GM12878 (cell line): ENCODE results near the gene RAB3GAP1. TPM values are rescaled to one million over a fixed set of nuclear protein-coding genes. Genes with fewer than 3 reads are reported as not detected.

Experiments
- ATAC-seq: fragments of 200-7000 bp; cut with Tn5 transposase; 3 replicates; pipeline ENCODE4 v1.9.1; 2020; ENCODE audit warnings: mild to moderate bottlenecking, moderate library complexity
- BruUV-seq: library from RNA; stranded (reverse); fragments of 400-500 nt; replicated peaks from 2 replicates; lab custom pipeline; 2021; lab: Mats Ljungman, UMichigan
- CTCF ChIA-PET: fragments of 300-600 bp; sonication (Branson Sonifier 250); formaldehyde crosslinking; extraction: SDS; loops from one replicate; lab custom pipeline; 2021; ENCODE audit warnings: inconsistent platforms; lab: Yijun Ruan, JAX
- POLR2A ChIA-PET: fragments of 350-600 bp; formaldehyde crosslinking; extraction: SDS; loops from one replicate; lab custom pipeline; 2021; ENCODE audit warnings: inconsistent platforms; lab: Charles Lee
- RAD21 ChIA-PET: fragments of 300-600 bp; sonication (Branson Sonifier 250); formaldehyde crosslinking; loops from one replicate; lab custom pipeline; 2023; ENCODE audit warnings: antibody characterized with exemption; ENCODE audit not compliant: unreplicated experiment; lab: Charles Lee
- SMC1A ChIA-PET: fragments of 300-600 bp; sonication (Branson Sonifier 250); formaldehyde crosslinking; loops from one replicate; lab custom pipeline; 2023; ENCODE audit not compliant: unreplicated experiment, uncharacterized antibody; lab: Charles Lee
- DNase-seq: peaks from one replicate; pipeline ENCODE4 v3.0.0-alpha.2; 2011; ENCODE audit warnings: low read depth, low spot score
- FAIRE-seq: peaks from 3 replicates; lab custom pipeline; 2011; peaks lifted over from hg19 to GRCh38; lab: Jason Lieb, UNC
- H2AFZ ChIP-seq: 2 replicates; pipeline ENCODE4 v1.6.0; 2011; ENCODE audit warnings: low read depth, low read length, control low read depth; ENCODE audit not compliant: control insufficient read depth
- H3K27ac ChIP-seq: 2 replicates; pipeline ENCODE4 v1.5.1; 2011; ENCODE audit warnings: control low read depth; ENCODE audit not compliant: control insufficient read depth, insufficient read depth
- H3K27me3 ChIP-seq, 2 experiments: replicated peaks in 1 of 2; 2 replicates each; pipeline versions ENCODE4 v1.6.0 to v1.6.1; 2011; ENCODE audit warnings: low read length in 1 of 2; ENCODE audit not compliant: control insufficient read depth in 2 of 2, insufficient read depth in 2 of 2
- H3K36me3 ChIP-seq, 2 experiments: 2 replicates each; pipeline ENCODE4 v1.5.1; 2011; ENCODE audit warnings: low read length in 1 of 2; ENCODE audit not compliant: control insufficient read depth in 2 of 2, insufficient read depth in 2 of 2
- H3K4me1 ChIP-seq: 2 replicates; pipeline ENCODE4 v1.6.1; 2011; ENCODE audit warnings: mild to moderate bottlenecking, low read length, moderate library complexity, mixed read lengths; ENCODE audit not compliant: control insufficient read depth, insufficient read depth
- H3K4me2 ChIP-seq: 2 replicates; pipeline ENCODE4 v1.6.0; 2011; ENCODE audit warnings: control low read depth; ENCODE audit not compliant: control insufficient read depth, insufficient read depth
- H3K4me3 ChIP-seq: fragments of 200-600 bp; sonication (generic); 2 replicates; pipeline ENCODE4 v1.5.1; 2016
- H3K79me2 ChIP-seq: 2 replicates; pipeline ENCODE4 v1.6.0; 2011; ENCODE audit warnings: low read length; ENCODE audit not compliant: control insufficient read depth, insufficient read depth
- H3K9ac ChIP-seq: 2 replicates; pipeline ENCODE4 v1.8.0; 2011; ENCODE audit warnings: low read length, control low read depth, mixed read lengths; ENCODE audit not compliant: control insufficient read depth, insufficient read depth
- H3K9me3 ChIP-seq: replicated peaks from 3 replicates; pipeline ENCODE4 v1.5.1; 2011; ENCODE audit warnings: mild to moderate bottlenecking, low read length; ENCODE audit not compliant: control insufficient read depth, insufficient read depth
- H4K20me1 ChIP-seq: 2 replicates; pipeline ENCODE4 v1.6.0; 2011; ENCODE audit not compliant: control insufficient read depth, insufficient read depth
- BHLHE40 ChIP-seq, 2 experiments: fragments of 450-650 bp in 1 of 2; IDR thresholded peaks; 2 replicates each; pipeline ENCODE4 v1.6.1; 2011 to 2017; ENCODE audit warnings: low read depth in 2 of 2, borderline replicate concordance in 1 of 2, improper control_type of control experiment in 1 of 2, low read length in 1 of 2, mild to moderate bottlenecking in 1 of 2
- CHD4 ChIP-seq: fragments of 200-600 bp; sonication (generic); IDR thresholded peaks from 2 replicates; pipeline ENCODE4 v1.6.1; 2016; ENCODE audit warnings: mild to moderate bottlenecking
- ETV6 ChIP-seq, 2 experiments: fragments of 450-650 bp in 1 of 2; IDR thresholded peaks in 1 of 2; conservative IDR thresholded peaks in 1 of 2; 2 replicates each; pipeline ENCODE4 v1.6.1; 2014; ENCODE audit warnings: antibody characterized with exemption in 1 of 2, borderline replicate concordance in 1 of 2, low read depth in 1 of 2, mild to moderate bottlenecking in 1 of 2, moderate library complexity in 1 of 2
- MXI1 ChIP-seq: fragments of 150-350 bp; IDR thresholded peaks from 2 replicates; pipeline ENCODE4 v1.6.1; 2011; ENCODE audit warnings: low read depth, mild to moderate bottlenecking, inconsistent platforms, low read length, improper control_type of control experiment
- RAD21 ChIP-seq: IDR thresholded peaks from 2 replicates; pipeline ENCODE4 v1.6.1; 2011; ENCODE audit warnings: mild to moderate bottlenecking, low read depth, low read length, moderate library complexity; ENCODE audit not compliant: insufficient read depth
- ZNF217 ChIP-seq: fragments of 450-650 bp; IDR thresholded peaks from 2 replicates; pipeline ENCODE4 v1.6.1; 2017; ENCODE audit warnings: antibody characterized with exemption, mild to moderate bottlenecking
- WGBS: methylation state at CpG from one replicate; pipeline ENCODE4 v1.1.6; 2016; ENCODE audit warnings: low lambda C conversion rate; ENCODE audit not compliant: insufficient replicate concordance, insufficient coverage; ENCODE audit errors: missing lambda C conversion rate; 5-methylcytosine and 5-hydroxymethylcytosine counted together
- in situ Hi-C: fragments of 300-500 bp; cut with MboI; formaldehyde crosslinking; loops from 9 replicates; pipeline ENCODE4 v1.14.3; 2018; ENCODE audit warnings: mixed read lengths
- intact Hi-C: fragments of 100-400 bp; cut with micrococcal nuclease; formaldehyde crosslinking; loops from one replicate; pipeline ENCODE4 v1.14.2; 2022; ENCODE audit not compliant: unreplicated experiment
- polyA plus RNA-seq, 11 experiments: library from polyadenylated mRNA; depleted of rRNA in 4 of 11; unstranded in 6 of 11; stranded (reverse) in 5 of 11; fragments of >200 nt; fragmentation: Nextera tagmentation in 4 of 11; fragmentation: Illumina TruSeq in 1 of 11; extraction: Ambion mirVana in 4 of 11; extraction: Trizol in 1 of 11; gene quantifications; 1 replicate in 1 of 11; 2 replicates in 10 of 11; pipeline versions ENCODE4 v1.2.1 to v1.2.3, GENCODE V29; 2011 to 2016; ENCODE audit warnings: inconsistent platforms in 2 of 11, missing spikeins in 2 of 11, low read depth in 1 of 11
- total RNA-seq, 4 experiments: library from RNA; depleted of rRNA in 3 of 4; stranded (reverse); fragments of >200 nt in 3 of 4; fragmentation: Illumina TruSeq in 1 of 4; extraction: Trizol in 1 of 4; gene quantifications; 2 replicates each; pipeline versions ENCODE4 v1.2.1 to v1.2.3, GENCODE V29; 2013 to 2021
- TF ChIP-seq, protein P1 (sequence below): IDR thresholded peaks from 2 replicates; pipeline ENCODE4 v1.6.1; 2012; ENCODE audit warnings: low read length, inconsistent platforms
- TF ChIP-seq, protein P2 (sequence below): IDR thresholded peaks from 2 replicates; pipeline ENCODE4 v1.6.1; 2011; ENCODE audit warnings: low read depth, low read length, improper control_type of control experiment, borderline replicate concordance
- TF ChIP-seq, protein P3 (sequence below): fragments of 450-650 bp; IDR thresholded peaks from 2 replicates; pipeline ENCODE4 v1.6.1; 2017; ENCODE audit warnings: mild to moderate bottlenecking, low read depth, inconsistent platforms; ENCODE audit not compliant: poor library complexity, severe bottlenecking
- TF ChIP-seq, protein P4 (sequence below): fragments of 450-650 bp; IDR thresholded peaks from 2 replicates; pipeline ENCODE4 v1.6.1; 2016; ENCODE audit warnings: mild to moderate bottlenecking
- TF ChIP-seq, protein P5 (sequence below): IDR thresholded peaks from 2 replicates; pipeline ENCODE4 v1.6.1; 2012; ENCODE audit warnings: mild to moderate bottlenecking, low read depth, low read length

Gene RAB3GAP1
- total and polyA plus RNA-seq, 10 of the 15 experiments (the other 5 are each of a cell fraction or from before 2014, with no cell fraction given), result 13.7 to 36.9 (median 21.0) TPM

DNA sequence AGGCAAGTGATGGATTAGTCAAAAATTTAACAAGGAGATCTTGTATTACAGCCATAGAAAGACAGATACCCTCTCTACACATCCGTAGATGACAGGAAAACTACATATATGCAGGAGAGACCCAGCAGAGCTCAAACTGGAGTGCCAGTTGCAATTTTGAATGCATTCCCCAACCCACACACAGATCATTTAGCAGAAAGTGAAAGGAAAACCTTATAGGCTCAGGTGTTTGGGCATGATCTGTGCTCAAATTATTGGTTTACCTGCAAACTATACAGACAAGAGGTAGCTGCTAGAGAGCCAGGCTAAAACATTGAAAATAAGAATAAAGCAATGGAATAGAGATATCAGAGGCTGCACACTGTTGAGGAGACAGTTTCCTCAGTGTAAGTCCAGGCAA is 51.8 kb downstream of the RAB3GAP1 start:
- SMC1A ChIA-PET, result interaction anchor here (0.7 to 1.5 kb wide), 3 partner anchors 12 to 61 kb away, joined by 3 read pairs; no protein-coding TSS in a partner anchor
- CTCF ChIA-PET, result no interaction called here

More for the DNA sequence above, 51.8 kb downstream of the RAB3GAP1 start:
- H3K4me3 ChIP-seq, result no peak overlapping the region
- no peaks in the 10 kb centered on the region; the same call in 1 of the 3 replicates for H3K9me3 ChIP-seq
- H3K9ac ChIP-seq, result no peak overlapping the region
- in situ Hi-C loops (no loop called here), intact Hi-C loops (no loop called here)
- H3K79me2 ChIP-seq, result no peaks in the 10 kb centered on the region
- DNase-seq (no peak), ATAC-seq (no peak), FAIRE-seq (no peak)
- H3K4me1 ChIP-seq, result no peaks in the 10 kb centered on the region
- no TSS peak for BruUV-seq
- no peak overlapping the region for H2AFZ ChIP-seq
- peaks cover 0 to 10% of the 10 kb centered on the region in 2 experiments; a peak in 2 of 4 replicates for H3K36me3 ChIP-seq
- H3K27me3 ChIP-seq, result no peaks in the 10 kb centered on the region
- H3K4me2 ChIP-seq, result no peak overlapping the region
- H3K27ac ChIP-seq, result no peak overlapping the region
- POLR2A ChIA-PET, result no interaction called here
- H4K20me1 ChIP-seq, result no peaks in the 10 kb centered on the region
- RAD21 ChIA-PET, result no interaction called here
- TF ChIP-seq, protein P1, sequence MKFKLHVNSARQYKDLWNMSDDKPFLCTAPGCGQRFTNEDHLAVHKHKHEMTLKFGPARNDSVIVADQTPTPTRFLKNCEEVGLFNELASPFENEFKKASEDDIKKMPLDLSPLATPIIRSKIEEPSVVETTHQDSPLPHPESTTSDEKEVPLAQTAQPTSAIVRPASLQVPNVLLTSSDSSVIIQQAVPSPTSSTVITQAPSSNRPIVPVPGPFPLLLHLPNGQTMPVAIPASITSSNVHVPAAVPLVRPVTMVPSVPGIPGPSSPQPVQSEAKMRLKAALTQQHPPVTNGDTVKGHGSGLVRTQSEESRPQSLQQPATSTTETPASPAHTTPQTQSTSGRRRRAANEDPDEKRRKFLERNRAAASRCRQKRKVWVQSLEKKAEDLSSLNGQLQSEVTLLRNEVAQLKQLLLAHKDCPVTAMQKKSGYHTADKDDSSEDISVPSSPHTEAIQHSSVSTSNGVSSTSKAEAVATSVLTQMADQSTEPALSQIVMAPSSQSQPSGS, result no peak
- TF ChIP-seq BHLHE40 (IDR thresholded peaks at IDR 0.05; ENCODE audit: borderline replicate concordance in 1 of 2, low read depth in 2 of 2, low read length in 1 of 2), result no peak
- TF ChIP-seq, protein P2, sequence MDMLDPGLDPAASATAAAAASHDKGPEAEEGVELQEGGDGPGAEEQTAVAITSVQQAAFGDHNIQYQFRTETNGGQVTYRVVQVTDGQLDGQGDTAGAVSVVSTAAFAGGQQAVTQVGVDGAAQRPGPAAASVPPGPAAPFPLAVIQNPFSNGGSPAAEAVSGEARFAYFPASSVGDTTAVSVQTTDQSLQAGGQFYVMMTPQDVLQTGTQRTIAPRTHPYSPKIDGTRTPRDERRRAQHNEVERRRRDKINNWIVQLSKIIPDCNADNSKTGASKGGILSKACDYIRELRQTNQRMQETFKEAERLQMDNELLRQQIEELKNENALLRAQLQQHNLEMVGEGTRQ, result no peak
- TF ChIP-seq, protein P3, sequence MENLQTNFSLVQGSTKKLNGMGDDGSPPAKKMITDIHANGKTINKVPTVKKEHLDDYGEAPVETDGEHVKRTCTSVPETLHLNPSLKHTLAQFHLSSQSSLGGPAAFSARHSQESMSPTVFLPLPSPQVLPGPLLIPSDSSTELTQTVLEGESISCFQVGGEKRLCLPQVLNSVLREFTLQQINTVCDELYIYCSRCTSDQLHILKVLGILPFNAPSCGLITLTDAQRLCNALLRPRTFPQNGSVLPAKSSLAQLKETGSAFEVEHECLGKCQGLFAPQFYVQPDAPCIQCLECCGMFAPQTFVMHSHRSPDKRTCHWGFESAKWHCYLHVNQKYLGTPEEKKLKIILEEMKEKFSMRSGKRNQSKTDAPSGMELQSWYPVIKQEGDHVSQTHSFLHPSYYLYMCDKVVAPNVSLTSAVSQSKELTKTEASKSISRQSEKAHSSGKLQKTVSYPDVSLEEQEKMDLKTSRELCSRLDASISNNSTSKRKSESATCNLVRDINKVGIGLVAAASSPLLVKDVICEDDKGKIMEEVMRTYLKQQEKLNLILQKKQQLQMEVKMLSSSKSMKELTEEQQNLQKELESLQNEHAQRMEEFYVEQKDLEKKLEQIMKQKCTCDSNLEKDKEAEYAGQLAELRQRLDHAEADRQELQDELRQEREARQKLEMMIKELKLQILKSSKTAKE, result no peak
- TF ChIP-seq, protein P4, sequence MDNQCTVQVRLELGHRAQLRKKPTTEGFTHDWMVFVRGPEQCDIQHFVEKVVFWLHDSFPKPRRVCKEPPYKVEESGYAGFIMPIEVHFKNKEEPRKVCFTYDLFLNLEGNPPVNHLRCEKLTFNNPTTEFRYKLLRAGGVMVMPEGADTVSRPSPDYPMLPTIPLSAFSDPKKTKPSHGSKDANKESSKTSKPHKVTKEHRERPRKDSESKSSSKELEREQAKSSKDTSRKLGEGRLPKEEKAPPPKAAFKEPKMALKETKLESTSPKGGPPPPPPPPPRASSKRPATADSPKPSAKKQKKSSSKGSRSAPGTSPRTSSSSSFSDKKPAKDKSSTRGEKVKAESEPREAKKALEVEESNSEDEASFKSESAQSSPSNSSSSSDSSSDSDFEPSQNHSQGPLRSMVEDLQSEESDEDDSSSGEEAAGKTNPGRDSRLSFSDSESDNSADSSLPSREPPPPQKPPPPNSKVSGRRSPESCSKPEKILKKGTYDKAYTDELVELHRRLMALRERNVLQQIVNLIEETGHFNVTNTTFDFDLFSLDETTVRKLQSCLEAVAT, result no peak
- no peak for TF ChIP-seq ETV6 (conservative IDR thresholded peaks at IDR 0.05 in 1 of 2, IDR thresholded peaks at IDR 0.05 in 1 of 2; ENCODE audit: borderline replicate concordance in 1 of 2, low read depth in 1 of 2)
- no peak for TF ChIP-seq CHD4
- no peak for TF ChIP-seq RAD21
- TF ChIP-seq, protein P5, sequence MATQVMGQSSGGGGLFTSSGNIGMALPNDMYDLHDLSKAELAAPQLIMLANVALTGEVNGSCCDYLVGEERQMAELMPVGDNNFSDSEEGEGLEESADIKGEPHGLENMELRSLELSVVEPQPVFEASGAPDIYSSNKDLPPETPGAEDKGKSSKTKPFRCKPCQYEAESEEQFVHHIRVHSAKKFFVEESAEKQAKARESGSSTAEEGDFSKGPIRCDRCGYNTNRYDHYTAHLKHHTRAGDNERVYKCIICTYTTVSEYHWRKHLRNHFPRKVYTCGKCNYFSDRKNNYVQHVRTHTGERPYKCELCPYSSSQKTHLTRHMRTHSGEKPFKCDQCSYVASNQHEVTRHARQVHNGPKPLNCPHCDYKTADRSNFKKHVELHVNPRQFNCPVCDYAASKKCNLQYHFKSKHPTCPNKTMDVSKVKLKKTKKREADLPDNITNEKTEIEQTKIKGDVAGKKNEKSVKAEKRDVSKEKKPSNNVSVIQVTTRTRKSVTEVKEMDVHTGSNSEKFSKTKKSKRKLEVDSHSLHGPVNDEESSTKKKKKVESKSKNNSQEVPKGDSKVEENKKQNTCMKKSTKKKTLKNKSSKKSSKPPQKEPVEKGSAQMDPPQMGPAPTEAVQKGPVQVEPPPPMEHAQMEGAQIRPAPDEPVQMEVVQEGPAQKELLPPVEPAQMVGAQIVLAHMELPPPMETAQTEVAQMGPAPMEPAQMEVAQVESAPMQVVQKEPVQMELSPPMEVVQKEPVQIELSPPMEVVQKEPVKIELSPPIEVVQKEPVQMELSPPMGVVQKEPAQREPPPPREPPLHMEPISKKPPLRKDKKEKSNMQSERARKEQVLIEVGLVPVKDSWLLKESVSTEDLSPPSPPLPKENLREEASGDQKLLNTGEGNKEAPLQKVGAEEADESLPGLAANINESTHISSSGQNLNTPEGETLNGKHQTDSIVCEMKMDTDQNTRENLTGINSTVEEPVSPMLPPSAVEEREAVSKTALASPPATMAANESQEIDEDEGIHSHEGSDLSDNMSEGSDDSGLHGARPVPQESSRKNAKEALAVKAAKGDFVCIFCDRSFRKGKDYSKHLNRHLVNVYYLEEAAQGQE, result no peak
- no peak for TF ChIP-seq MXI1
- no peak for TF ChIP-seq ZNF217
- 100% methylated on average over 1 of the region's 1 CpG for WGBS
